Measurements from ENCODE around the gene RCAN1. TPM values are rescaled to one million over a fixed set of nuclear protein-coding genes. Genes with fewer than 3 reads are reported as not detected.

The RCAN1 gene
- polyA plus RNA-seq, 3 donors = 5.2 to 17.5 (median 15.1) TPM

DNA sequence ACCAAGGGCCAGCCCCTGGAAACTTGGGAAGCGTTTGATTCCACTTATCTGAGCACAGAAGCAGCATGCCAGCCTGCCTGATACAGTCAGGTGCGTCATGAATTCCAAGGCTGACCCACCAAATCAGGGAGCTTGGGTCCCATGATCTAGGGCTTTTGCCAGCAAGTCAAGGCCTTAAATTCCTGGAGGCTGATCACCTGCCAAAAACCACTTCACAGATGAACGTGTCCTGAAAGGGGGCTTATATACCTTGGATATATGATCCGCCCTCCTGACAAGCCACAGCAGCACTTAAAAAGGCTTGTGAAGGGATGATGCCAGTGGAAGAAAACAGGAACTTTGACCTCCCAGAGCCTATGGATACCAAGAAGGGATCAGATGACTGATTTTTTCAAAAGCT is 29.9 kb upstream of the RCAN1 start:
- no peak for TF ChIP-seq CTCF (IDR thresholded peaks at IDR 0.05)
- 97% methylated on average over 3 of the region's 4 CpGs for WGBS (ENCODE audit: insufficient coverage)
- no peak overlapping the region for H3K9ac ChIP-seq (ENCODE audit: insufficient read depth, low read length, poor library complexity, severe bottlenecking)
- H4K20me1 ChIP-seq (ENCODE audit: insufficient read depth, low read length) = no peaks in the 10 kb centered on the region
- H2AFZ ChIP-seq (ENCODE audit: insufficient read depth, low read depth, low read length, poor library complexity, severe bottlenecking) = no peak overlapping the region
- H3K4me2 ChIP-seq (replicated peaks; ENCODE audit: extremely low read depth, low read length, poor library complexity, severe bottlenecking) = no peak overlapping the region
- H3K4me3 Mint-ChIP-seq = no peak overlapping the region
- peaks cover 8 to 12% of the 10 kb centered on the region in 2 donors for H3K4me1 ChIP-seq (ENCODE audit: control insufficient read depth in 1 of 2, insufficient read depth in 2 of 2, low read length in 2 of 2)
- H3K9me3 Mint-ChIP-seq = peaks cover 0 to 4% (median 0%) of the 10 kb centered on the region in 7 donors
- DNase-seq = no peak
- H3K79me2 ChIP-seq (ENCODE audit: insufficient read depth, low read length) = no peaks in the 10 kb centered on the region
- no peaks in the 10 kb centered on the region for H3K27me3 ChIP-seq (ENCODE audit: control insufficient read depth in 2 of 2, insufficient read depth in 2 of 2, low read length in 2 of 2)
- H3K27me3 Mint-ChIP-seq (ENCODE audit: low read depth in 3 of 3) = peaks cover 3 to 7% (median 5%) of the 10 kb centered on the region in 3 donors
- H3K4me1 Mint-ChIP-seq = peaks cover 10% of the 10 kb centered on the region
- no peaks in the 10 kb centered on the region for H3K36me3 ChIP-seq (replicated peaks in 1 of 2; ENCODE audit: control insufficient read depth in 1 of 2, insufficient read depth in 2 of 2, low read length in 2 of 2)
- H3K4me3 ChIP-seq (replicated peaks in 1 of 3; ENCODE audit: low read depth in 2 of 3, low read length in 3 of 3) = no peak overlapping the region
- no peaks in the 10 kb centered on the region for H3K9me3 ChIP-seq (replicated peaks in 1 of 2; ENCODE audit: control insufficient read depth in 1 of 2, insufficient read depth in 1 of 2, low read length in 2 of 2)
- no peak overlapping the region for H3K27ac Mint-ChIP-seq
- intact Hi-C loops (cut with micrococcal nuclease) = no loop called here
- H3K27ac ChIP-seq (ENCODE audit: low read depth in 1 of 2, low read length in 2 of 2) = no peak overlapping the region
- no peaks in the 10 kb centered on the region for H3K36me3 Mint-ChIP-seq

DNA sequence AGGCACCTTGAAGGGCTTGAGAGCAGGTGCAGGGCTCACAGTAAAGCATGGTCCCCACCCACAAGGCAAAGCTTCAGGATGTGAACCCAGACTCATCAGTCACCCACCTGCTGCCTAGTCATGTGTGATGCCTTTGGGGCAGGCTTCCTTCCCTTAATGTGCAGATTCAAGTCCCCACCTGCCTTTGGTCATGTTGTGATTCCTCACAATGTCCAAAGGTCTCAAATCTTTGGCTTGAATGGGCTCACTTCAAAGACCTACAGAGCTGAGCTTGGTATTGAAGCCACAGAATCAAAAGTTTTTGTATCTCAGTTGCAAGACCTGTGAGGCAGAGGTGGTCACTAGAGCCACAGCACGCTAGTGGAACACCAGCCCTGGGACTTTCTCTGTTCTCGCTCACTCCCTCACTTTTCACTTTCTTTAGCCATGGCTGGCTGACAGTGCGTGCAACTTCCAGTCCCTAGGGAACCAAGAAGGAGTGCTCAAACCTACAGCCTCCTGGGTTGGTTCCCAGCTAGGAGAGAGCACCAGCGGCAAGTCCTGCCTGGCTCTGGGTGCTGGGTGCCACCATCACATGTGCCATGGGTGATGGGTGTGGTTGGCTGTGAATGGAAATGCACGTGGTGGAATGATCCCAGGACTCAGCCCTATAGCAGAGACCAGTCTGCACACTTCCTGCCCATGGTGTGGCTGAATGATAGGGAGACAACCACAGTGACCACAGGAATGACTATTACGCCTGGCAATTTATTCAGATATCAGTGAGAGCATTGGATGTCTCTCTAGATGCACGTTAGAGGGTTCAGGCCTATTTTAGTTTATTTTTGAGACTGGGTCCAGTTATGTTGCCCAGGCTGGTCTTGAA is 27.5 kb upstream of the RCAN1 start:
- H3K9me3 ChIP-seq (replicated peaks in 1 of 2; ENCODE audit: control insufficient read depth in 1 of 2, insufficient read depth in 1 of 2, low read length in 2 of 2) = no peaks in the 10 kb centered on the region
- WGBS (ENCODE audit: insufficient coverage) = 66% methylated on average over 5 of the region's 7 CpGs
- H3K9me3 Mint-ChIP-seq = peaks cover 0 to 4% (median 0%) of the 10 kb centered on the region in 7 donors
- peaks cover 8 to 13% of the 10 kb centered on the region in 2 donors for H3K4me1 ChIP-seq (ENCODE audit: control insufficient read depth in 1 of 2, insufficient read depth in 2 of 2, low read length in 2 of 2)
- H3K4me1 Mint-ChIP-seq = peaks cover 13% of the 10 kb centered on the region
- no peak overlapping the region for H3K9ac ChIP-seq (ENCODE audit: insufficient read depth, low read length, poor library complexity, severe bottlenecking)
- H4K20me1 ChIP-seq (ENCODE audit: insufficient read depth, low read length) = no peaks in the 10 kb centered on the region
- H3K27ac ChIP-seq (ENCODE audit: low read depth in 1 of 2, low read length in 2 of 2) = no peak overlapping the region
- no peaks in the 10 kb centered on the region for H3K79me2 ChIP-seq (ENCODE audit: insufficient read depth, low read length)
- no peak overlapping the region for H3K4me3 Mint-ChIP-seq
- H2AFZ ChIP-seq (ENCODE audit: insufficient read depth, low read depth, low read length, poor library complexity, severe bottlenecking) = no peak overlapping the region
- H3K27ac Mint-ChIP-seq = no peak overlapping the region
- H3K27me3 ChIP-seq (ENCODE audit: control insufficient read depth in 2 of 2, insufficient read depth in 2 of 2, low read length in 2 of 2) = no peaks in the 10 kb centered on the region
- no peak for DNase-seq
- no peak overlapping the region for H3K4me2 ChIP-seq (replicated peaks; ENCODE audit: extremely low read depth, low read length, poor library complexity, severe bottlenecking)
- H3K36me3 Mint-ChIP-seq = no peaks in the 10 kb centered on the region
- no peak for TF ChIP-seq CTCF (IDR thresholded peaks at IDR 0.05)
- H3K27me3 Mint-ChIP-seq (ENCODE audit: low read depth in 3 of 3) = peaks cover 0 to 5% (median 5%) of the 10 kb centered on the region in 3 donors
- intact Hi-C loops (cut with micrococcal nuclease) = no loop called here
- no peaks in the 10 kb centered on the region for H3K36me3 ChIP-seq (replicated peaks in 1 of 2; ENCODE audit: control insufficient read depth in 1 of 2, insufficient read depth in 2 of 2, low read length in 2 of 2)
- no peak overlapping the region for H3K4me3 ChIP-seq (replicated peaks in 1 of 3; ENCODE audit: low read depth in 2 of 3, low read length in 3 of 3)
